MM.1S (cell line): ENCODE results near the gene AGAP1.

Experiments
- DNase-seq: peaks from one replicate; pipeline ENCODE4 v3.0.0-alpha.2; 2015
- H2AFZ ChIP-seq: fragments of 300-600 bp; sonication (generic); 2 replicates; pipeline ENCODE4 v1.6.0; 2016; ENCODE audit warnings: antibody characterized with exemption, low read length
- H3F3A ChIP-seq: fragments of 300-600 bp; sonication (generic); 2 replicates; pipeline ENCODE4 v1.6.1; 2016; ENCODE audit warnings: mild to moderate bottlenecking, antibody characterized with exemption, low read length, moderate library complexity, mixed read lengths; ENCODE audit not compliant: insufficient read depth
- H3K27ac ChIP-seq: fragments of 300-600 bp; sonication (generic); 2 replicates; pipeline ENCODE4 v1.5.1; 2016; ENCODE audit warnings: mild to moderate bottlenecking, low read length
- H3K27me3 ChIP-seq: fragments of 300-600 bp; sonication (generic); replicated peaks from 2 replicates; pipeline ENCODE4 v1.6.0; 2016; ENCODE audit warnings: low read length; ENCODE audit not compliant: insufficient read depth
- H3K36me3 ChIP-seq: fragments of 300-600 bp; sonication (generic); replicated peaks from 2 replicates; pipeline ENCODE4 v1.6.1; 2016; ENCODE audit warnings: mild to moderate bottlenecking, low read length, mixed read lengths; ENCODE audit not compliant: insufficient read depth
- H3K4me1 ChIP-seq: fragments of 300-600 bp; sonication (generic); 2 replicates; pipeline ENCODE4 v1.6.1; 2016; ENCODE audit warnings: low read length, mixed read lengths
- H3K4me2 ChIP-seq: fragments of 300-600 bp; sonication (generic); 2 replicates; pipeline ENCODE4 v1.6.0; 2016; ENCODE audit warnings: low read depth, low read length
- H3K4me3 ChIP-seq: fragments of 300-600 bp; sonication (generic); 2 replicates; pipeline ENCODE4 v1.5.1; 2016; ENCODE audit warnings: low read length, mixed read lengths
- H3K79me2 ChIP-seq: fragments of 300-600 bp; sonication (generic); 2 replicates; pipeline ENCODE4 v1.6.1; 2016; ENCODE audit warnings: mixed run types, low read length, mixed read lengths
- H3K9ac ChIP-seq: fragments of 300-600 bp; sonication (generic); 2 replicates; pipeline ENCODE4 v1.6.1; 2016; ENCODE audit warnings: low read length, mixed read lengths
- H3K9me2 ChIP-seq: fragments of 300-600 bp; sonication (generic); replicated peaks from 2 replicates; pipeline ENCODE4 v1.6.1; 2016; ENCODE audit warnings: mild to moderate bottlenecking, low read length, mixed read lengths; ENCODE audit not compliant: insufficient read depth
- H3K9me3 ChIP-seq: fragments of 300-600 bp; sonication (generic); replicated peaks from 2 replicates; pipeline ENCODE4 v1.6.1; 2016; ENCODE audit warnings: mild to moderate bottlenecking, low read length, mixed read lengths; ENCODE audit not compliant: insufficient read depth
- H4K20me1 ChIP-seq: fragments of 300-600 bp; sonication (generic); 2 replicates; pipeline ENCODE4 v1.6.1; 2016; ENCODE audit warnings: mild to moderate bottlenecking, low read length, moderate library complexity, mixed read lengths; ENCODE audit not compliant: insufficient read depth
- EZH2 ChIP-seq: fragments of 300-600 bp; sonication (generic); optimal IDR thresholded peaks from 2 replicates; pipeline ENCODE3; 2017; ENCODE audit warnings: low read depth, mild to moderate bottlenecking, antibody characterized with exemption, low read length, mixed read lengths
- EZH2phosphoT487 ChIP-seq: fragments of 300-600 bp; sonication (generic); IDR thresholded peaks from 2 replicates; pipeline ENCODE4 v1.6.1; 2018; ENCODE audit warnings: antibody characterized with exemption, low read length
- TF ChIP-seq, protein P1 (sequence below): fragments of 300-600 bp; sonication (generic); IDR thresholded peaks from 2 replicates; pipeline ENCODE4 v1.5.1; 2016; ENCODE audit warnings: antibody characterized with exemption, low read length, mixed read lengths

The AGAP1 gene

DNA sequence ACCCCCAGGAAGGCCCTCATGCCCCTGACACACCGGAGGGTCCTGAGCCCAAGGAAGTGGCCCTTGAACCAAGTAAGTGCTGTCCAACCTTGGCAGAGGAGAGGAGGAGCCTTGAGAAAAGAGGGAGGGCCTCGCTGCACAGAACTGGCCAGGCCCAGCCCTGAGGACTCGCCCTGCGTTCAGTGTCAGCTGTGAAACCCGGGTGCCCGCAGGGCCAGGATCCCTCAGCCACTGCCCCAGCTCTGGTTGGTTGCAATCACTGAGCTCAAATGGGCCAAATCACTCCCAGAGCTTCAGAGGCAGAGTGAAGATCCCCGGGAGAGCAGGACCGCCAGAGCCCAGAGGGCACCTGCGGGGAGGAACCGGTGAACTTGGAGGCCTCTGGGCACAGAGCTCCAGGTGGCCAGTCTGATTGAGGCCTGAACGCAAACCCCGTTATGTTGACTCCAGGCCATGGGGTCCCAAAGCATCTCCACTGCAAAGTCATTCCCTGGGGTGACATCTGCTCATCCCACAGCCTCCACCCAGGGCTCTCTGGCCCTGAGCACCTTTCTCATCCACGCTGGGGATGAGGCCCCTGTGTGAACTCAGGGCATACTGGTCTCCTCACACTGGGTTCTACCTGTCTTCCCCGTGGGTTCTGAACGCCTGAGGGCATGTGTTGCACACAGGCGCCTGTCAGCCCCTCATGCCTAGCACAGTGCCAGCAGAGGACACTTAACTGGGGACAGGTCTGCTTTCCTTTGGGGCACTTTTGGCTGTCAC, 662.4 kb downstream of the AGAP1 start:
- no peaks in the 10 kb centered on the region for H3K9me2 ChIP-seq
- no peak overlapping the region for H3K4me2 ChIP-seq
- no peak overlapping the region for H3K9ac ChIP-seq
- no peaks in the 10 kb centered on the region for H3K79me2 ChIP-seq
- H4K20me1 ChIP-seq = no peaks in the 10 kb centered on the region
- H3F3A ChIP-seq = no peaks in the 10 kb centered on the region
- DNase-seq = no peak
- no peak overlapping the region for H3K4me3 ChIP-seq
- H3K27me3 ChIP-seq = peaks cover 12% of the 10 kb centered on the region; the same call in 1 of the 2 replicates
- no peaks in the 10 kb centered on the region for H3K36me3 ChIP-seq
- H3K27ac ChIP-seq = no peak overlapping the region
- TF ChIP-seq, protein P1, sequence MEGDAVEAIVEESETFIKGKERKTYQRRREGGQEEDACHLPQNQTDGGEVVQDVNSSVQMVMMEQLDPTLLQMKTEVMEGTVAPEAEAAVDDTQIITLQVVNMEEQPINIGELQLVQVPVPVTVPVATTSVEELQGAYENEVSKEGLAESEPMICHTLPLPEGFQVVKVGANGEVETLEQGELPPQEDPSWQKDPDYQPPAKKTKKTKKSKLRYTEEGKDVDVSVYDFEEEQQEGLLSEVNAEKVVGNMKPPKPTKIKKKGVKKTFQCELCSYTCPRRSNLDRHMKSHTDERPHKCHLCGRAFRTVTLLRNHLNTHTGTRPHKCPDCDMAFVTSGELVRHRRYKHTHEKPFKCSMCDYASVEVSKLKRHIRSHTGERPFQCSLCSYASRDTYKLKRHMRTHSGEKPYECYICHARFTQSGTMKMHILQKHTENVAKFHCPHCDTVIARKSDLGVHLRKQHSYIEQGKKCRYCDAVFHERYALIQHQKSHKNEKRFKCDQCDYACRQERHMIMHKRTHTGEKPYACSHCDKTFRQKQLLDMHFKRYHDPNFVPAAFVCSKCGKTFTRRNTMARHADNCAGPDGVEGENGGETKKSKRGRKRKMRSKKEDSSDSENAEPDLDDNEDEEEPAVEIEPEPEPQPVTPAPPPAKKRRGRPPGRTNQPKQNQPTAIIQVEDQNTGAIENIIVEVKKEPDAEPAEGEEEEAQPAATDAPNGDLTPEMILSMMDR = no peak
- TF ChIP-seq EZH2 = no peak
- no peak for TF ChIP-seq EZH2phosphoT487
- H3K4me1 ChIP-seq = no peaks in the 10 kb centered on the region
- H2AFZ ChIP-seq = no peak overlapping the region
- H3K9me3 ChIP-seq = no peaks in the 10 kb centered on the region

DNA sequence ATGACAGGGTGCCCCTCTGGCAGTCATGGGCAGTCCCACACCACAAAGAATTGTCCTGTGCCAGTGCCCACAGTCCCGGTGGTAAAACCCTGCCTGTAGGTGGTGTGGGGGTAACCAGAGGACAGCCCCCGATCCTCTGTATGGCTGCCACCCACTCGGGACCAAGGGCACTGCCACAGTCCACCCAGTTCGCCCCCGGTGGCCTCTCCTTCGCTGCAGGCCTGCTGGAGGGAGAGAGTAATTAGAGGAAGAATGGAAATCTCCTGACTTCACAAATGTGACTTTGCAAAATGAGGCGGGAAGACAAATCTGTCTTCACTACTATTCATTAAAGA, 663.0 kb downstream of the AGAP1 start:
- Histone ChIP-seq H3K4me3 (no peak overlapping the region), H3K36me3 (no peaks in the 10 kb centered on the region), H3K79me2 (no peaks in the 10 kb centered on the region), H4K20me1 (no peaks in the 10 kb centered on the region), H3K27ac (no peak overlapping the region), H3K9me2 (no peaks in the 10 kb centered on the region), H3K4me2 (no peak overlapping the region), H3K9me3 (no peaks in the 10 kb centered on the region), H2AFZ (no peak overlapping the region), H3F3A (no peaks in the 10 kb centered on the region), H3K4me1 (no peaks in the 10 kb centered on the region), H3K9ac (no peak overlapping the region), H3K27me3 (peaks cover 16% of the 10 kb centered on the region; the same call in 1 of the 2 replicates)
- TF ChIP-seq EZH2 = no peak
- TF ChIP-seq EZH2phosphoT487 = no peak
- TF ChIP-seq, protein P1 = no peak
- no peak for DNase-seq

DNA sequence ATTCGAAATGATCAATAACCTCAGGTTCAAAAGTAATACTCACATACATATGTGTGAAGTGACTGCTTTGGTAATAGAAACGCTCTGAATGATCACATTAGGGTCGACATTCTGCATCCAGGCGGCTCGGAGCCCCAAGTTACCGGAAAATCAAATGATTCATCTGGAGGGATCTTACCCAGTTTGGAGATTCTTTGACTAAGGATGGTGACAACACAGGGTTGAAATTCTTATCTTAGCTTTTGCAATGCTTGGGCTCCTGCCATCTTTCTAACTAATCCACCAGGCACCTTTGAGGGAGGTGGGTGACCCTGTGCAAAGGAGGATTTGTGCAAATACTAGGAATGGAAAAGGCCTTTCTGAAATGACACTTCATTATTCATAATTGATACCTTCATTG, 663.5 kb downstream of the AGAP1 start:
- H3K4me1 ChIP-seq = no peaks in the 10 kb centered on the region
- H3K9me3 ChIP-seq = no peaks in the 10 kb centered on the region
- TF ChIP-seq EZH2 (no peak), EZH2phosphoT487 (no peak)
- TF ChIP-seq, protein P1 = no peak
- no peaks in the 10 kb centered on the region for H3F3A ChIP-seq
- DNase-seq = no peak
- H3K4me2 ChIP-seq = no peak overlapping the region
- H3K27me3 ChIP-seq = peaks cover 22% of the 10 kb centered on the region; the same call in 1 of the 2 replicates
- H3K27ac ChIP-seq = no peak overlapping the region
- no peak overlapping the region for H3K4me3 ChIP-seq
- H3K36me3 ChIP-seq = no peaks in the 10 kb centered on the region
- H3K9ac ChIP-seq = no peak overlapping the region
- no peak overlapping the region for H2AFZ ChIP-seq
- H3K79me2 ChIP-seq = no peaks in the 10 kb centered on the region
- H4K20me1 ChIP-seq = no peaks in the 10 kb centered on the region
- H3K9me2 ChIP-seq = no peaks in the 10 kb centered on the region
